GM12872 (cell line): ENCODE measurements around the gene RPTOR.

Experiments used
- CTCF ChIP-seq: IDR thresholded peaks from 3 replicates; pipeline ENCODE4 v1.5.1; 2011; ENCODE audit warnings: low read depth, mild to moderate bottlenecking, low read length, moderate library complexity; ENCODE audit not compliant: insufficient read depth

RPTOR gene

GRCh38 chr17:80647746-80648145 lies 103.1 kb downstream of the RPTOR start:
- TF ChIP-seq CTCF: no peak

GRCh38 chr17:80649200-80649644 lies 104.6 kb downstream of the RPTOR start:
- TF ChIP-seq CTCF: no peak

- peak; percentile 57 for TF ChIP-seq CTCF
These were observed 105.2 kb downstream of the RPTOR start for GRCh38 chr17:80649672-80650330.

GRCh38 chr17:80650331-80650672 lies 105.7 kb downstream of the RPTOR start:
- TF ChIP-seq CTCF: no peak

- TF ChIP-seq CTCF: no peak
These were observed 106.3 kb downstream of the RPTOR start for GRCh38 chr17:80650751-80651518.

- TF ChIP-seq CTCF: no peak
These were observed 108.2 kb downstream of the RPTOR start for GRCh38 chr17:80652756-80653330.

GRCh38 chr17:80653856-80654255 lies 109.2 kb downstream of the RPTOR start:
- no peak for TF ChIP-seq CTCF
